ENCODE measurements around the gene ZNF107.

DNA sequence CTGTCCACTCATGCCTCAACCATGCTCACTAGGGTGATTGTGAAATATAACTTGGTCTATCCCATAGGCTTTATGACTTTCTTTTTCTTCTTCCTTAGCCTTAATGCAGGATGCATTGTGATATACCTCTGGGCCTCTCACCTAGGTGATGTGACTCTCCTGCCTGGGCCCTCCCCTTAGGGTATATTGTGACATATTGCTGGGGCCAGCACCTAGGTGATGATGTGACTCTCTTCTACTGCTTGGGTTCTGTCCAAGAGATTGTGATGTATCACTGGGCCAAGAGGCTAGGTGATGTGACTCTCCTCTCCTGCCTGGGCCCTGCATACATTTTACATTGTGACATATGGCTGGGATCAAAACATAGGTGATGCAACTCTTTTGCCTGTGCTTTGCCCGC lies 14.7 kb upstream of the ZNF107 start:
- TF ChIP-seq, protein P1, sequence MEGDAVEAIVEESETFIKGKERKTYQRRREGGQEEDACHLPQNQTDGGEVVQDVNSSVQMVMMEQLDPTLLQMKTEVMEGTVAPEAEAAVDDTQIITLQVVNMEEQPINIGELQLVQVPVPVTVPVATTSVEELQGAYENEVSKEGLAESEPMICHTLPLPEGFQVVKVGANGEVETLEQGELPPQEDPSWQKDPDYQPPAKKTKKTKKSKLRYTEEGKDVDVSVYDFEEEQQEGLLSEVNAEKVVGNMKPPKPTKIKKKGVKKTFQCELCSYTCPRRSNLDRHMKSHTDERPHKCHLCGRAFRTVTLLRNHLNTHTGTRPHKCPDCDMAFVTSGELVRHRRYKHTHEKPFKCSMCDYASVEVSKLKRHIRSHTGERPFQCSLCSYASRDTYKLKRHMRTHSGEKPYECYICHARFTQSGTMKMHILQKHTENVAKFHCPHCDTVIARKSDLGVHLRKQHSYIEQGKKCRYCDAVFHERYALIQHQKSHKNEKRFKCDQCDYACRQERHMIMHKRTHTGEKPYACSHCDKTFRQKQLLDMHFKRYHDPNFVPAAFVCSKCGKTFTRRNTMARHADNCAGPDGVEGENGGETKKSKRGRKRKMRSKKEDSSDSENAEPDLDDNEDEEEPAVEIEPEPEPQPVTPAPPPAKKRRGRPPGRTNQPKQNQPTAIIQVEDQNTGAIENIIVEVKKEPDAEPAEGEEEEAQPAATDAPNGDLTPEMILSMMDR (IDR thresholded peaks at IDR 0.05), result no peak
- TF ChIP-seq POLR2A (IDR thresholded peaks at IDR 0.05) (no peak), EP300 (IDR thresholded peaks at IDR 0.05) (no peak)

All from tibial nerve (tissue), 4 donors.